Omental fat pad (tissue), 4 donors: ENCODE data around the gene TEX51. TPM values are rescaled to one million over a fixed set of nuclear protein-coding genes. Genes with fewer than 3 reads are reported as not detected.

ENCODE experiments used
- ATAC-seq: fragments of 150-250 bp; one replicate; pipeline ENCODE4 v1.9.1; 2016; ENCODE audit warnings: mild to moderate bottlenecking, moderate library complexity; ENCODE audit not compliant: low FRiP score
- DNase-seq: peaks from one replicate; pipeline ENCODE4 v3.0.0-alpha.2; 2019; ENCODE audit warnings: low spot score
- total RNA-seq, 4 donors: library from RNA; depleted of rRNA; stranded (reverse); fragments of >200 nt; gene quantifications; one replicate each; pipeline ENCODE4 v1.1.0, GENCODE V29; 2016
- TF ChIP-seq, protein P1 (sequence below), 3 donors: fragments of 450-650 bp; IDR thresholded peaks; one replicate each; pipeline ENCODE4 v1.5.1; 2016 to 2017; ENCODE audit warnings: antibody characterized with exemption in 3 of 3, mild to moderate bottlenecking in 3 of 3, moderate library complexity in 2 of 3

The TEX51 gene
- total RNA-seq, 4 donors from 2014 or later, result not detected

GRCh38 chr2:126890136-126890510, 8.6 kb upstream of the TEX51 start:
- ATAC-seq (no peak), DNase-seq (no peak)
- TF ChIP-seq, protein P1, sequence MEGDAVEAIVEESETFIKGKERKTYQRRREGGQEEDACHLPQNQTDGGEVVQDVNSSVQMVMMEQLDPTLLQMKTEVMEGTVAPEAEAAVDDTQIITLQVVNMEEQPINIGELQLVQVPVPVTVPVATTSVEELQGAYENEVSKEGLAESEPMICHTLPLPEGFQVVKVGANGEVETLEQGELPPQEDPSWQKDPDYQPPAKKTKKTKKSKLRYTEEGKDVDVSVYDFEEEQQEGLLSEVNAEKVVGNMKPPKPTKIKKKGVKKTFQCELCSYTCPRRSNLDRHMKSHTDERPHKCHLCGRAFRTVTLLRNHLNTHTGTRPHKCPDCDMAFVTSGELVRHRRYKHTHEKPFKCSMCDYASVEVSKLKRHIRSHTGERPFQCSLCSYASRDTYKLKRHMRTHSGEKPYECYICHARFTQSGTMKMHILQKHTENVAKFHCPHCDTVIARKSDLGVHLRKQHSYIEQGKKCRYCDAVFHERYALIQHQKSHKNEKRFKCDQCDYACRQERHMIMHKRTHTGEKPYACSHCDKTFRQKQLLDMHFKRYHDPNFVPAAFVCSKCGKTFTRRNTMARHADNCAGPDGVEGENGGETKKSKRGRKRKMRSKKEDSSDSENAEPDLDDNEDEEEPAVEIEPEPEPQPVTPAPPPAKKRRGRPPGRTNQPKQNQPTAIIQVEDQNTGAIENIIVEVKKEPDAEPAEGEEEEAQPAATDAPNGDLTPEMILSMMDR (IDR thresholded peaks at IDR 0.05), result no peak

GRCh38 chr2:126890551-126891450, 7.9 kb upstream of the TEX51 start:
- ATAC-seq, result no peak
- TF ChIP-seq, protein P1 (IDR thresholded peaks at IDR 0.05), result no peak
- DNase-seq, result no peak

DNA sequence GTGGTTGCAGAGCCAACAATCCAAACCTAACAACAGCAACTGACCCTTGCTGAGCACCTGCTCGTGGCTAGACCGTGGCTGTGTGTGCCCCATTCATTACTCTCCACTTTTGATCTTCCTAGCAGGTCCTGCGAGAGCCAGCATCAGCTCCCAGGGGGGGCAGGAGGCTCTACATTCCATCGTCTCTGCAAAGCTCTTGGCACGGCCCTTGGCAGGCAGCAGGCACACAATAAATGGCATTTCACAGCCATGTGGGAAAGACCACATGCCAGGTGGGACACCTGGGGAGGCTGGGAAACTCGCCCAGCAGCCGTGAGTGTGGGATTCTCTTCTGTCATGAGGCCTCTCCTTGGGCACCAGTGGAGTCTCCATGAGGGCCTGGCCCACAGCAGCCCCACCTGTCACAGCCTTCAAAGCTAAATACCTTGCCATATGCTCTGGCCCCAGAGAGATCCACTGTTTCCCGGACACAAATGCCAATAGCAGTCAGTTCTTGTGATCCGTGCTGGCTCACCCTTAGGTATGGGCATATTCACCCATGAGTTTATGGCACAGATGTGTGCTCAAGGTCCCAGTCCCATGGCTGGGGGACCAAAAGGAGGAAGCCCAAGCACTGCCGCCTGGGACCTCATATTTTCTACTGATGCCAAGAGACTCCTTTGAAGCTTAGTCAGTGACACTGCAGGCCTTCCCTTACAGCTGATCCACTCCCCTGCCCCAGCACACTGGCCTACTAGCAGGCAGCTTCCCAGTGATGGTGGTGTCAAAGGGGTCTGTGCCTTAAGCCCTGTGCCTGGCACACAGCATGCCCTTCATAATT, 6.8 kb upstream of the TEX51 start:
- no peak for ATAC-seq
- TF ChIP-seq, protein P1 (IDR thresholded peaks at IDR 0.05), result no peak
- no peak for DNase-seq

GRCh38 chr2:126893153-126893552, 5.5 kb upstream of the TEX51 start:
- no peak for ATAC-seq
- TF ChIP-seq, protein P1 (IDR thresholded peaks at IDR 0.05), result no peak
- no peak for DNase-seq

- DNase-seq (no peak), ATAC-seq (no peak)
- TF ChIP-seq, protein P1 (IDR thresholded peaks at IDR 0.05), result no peak
Observed at GRCh38 chr2:126893606-126894005, 5.1 kb upstream of the TEX51 start.

DNA sequence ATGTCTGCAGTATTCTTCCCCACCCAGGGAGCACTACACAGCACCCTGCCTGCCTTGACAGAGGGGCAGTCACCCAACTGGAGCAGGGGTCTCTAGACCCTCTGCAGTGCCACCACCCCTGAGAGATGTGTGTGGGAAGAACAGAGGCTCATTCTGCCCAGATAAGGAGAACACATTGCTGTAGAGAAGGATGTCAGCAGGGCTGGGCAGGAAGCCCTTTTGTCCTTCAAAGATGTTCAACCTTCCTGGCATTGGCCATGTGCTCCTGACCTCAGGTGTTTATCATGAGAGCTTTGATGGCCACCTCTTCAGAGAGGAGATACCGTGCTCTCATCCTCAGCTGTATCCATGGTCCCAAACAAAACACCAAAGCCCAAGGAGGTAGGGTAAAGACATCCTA, 4.6 kb upstream of the TEX51 start:
- TF ChIP-seq, protein P1 (IDR thresholded peaks at IDR 0.05), result no peak
- DNase-seq (no peak), ATAC-seq (no peak)
